Measurements from ENCODE around the gene NEK6.

DNA sequence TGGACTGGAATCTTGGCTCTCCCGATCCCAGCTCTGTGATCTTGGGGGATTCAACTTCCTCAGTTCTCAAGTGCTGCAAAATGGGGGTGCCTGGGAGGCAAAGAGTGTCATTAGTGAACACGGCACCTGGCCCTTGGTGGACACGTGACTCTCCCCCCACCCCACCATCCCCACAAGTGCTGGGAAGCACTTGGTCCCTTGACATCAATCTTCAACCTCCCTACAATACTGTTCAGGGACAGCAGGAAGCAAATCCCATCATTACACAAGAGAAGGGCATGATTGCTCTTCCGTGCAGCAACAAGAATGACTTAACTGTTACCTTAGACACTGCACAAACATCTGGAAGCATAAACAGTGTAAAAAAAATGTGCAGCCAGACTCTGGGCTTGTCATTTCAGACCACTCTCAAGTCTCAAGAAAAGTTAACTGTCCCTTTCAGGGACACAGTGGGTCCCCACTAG is 96.1 kb downstream of the NEK6 start:
- TF ChIP-seq, protein P1, sequence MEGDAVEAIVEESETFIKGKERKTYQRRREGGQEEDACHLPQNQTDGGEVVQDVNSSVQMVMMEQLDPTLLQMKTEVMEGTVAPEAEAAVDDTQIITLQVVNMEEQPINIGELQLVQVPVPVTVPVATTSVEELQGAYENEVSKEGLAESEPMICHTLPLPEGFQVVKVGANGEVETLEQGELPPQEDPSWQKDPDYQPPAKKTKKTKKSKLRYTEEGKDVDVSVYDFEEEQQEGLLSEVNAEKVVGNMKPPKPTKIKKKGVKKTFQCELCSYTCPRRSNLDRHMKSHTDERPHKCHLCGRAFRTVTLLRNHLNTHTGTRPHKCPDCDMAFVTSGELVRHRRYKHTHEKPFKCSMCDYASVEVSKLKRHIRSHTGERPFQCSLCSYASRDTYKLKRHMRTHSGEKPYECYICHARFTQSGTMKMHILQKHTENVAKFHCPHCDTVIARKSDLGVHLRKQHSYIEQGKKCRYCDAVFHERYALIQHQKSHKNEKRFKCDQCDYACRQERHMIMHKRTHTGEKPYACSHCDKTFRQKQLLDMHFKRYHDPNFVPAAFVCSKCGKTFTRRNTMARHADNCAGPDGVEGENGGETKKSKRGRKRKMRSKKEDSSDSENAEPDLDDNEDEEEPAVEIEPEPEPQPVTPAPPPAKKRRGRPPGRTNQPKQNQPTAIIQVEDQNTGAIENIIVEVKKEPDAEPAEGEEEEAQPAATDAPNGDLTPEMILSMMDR (IDR thresholded peaks at IDR 0.05; ENCODE audit: low read depth, low read length), result no peak
- no peak for TF ChIP-seq EZH2phosphoT487 (IDR thresholded peaks at IDR 0.05; ENCODE audit: low read depth)
